ENCODE measurements around the gene PHPT1. TPM values are rescaled to one million over a fixed set of nuclear protein-coding genes. Genes with fewer than 3 reads are reported as not detected.

The PHPT1 gene
- total and polyA plus RNA-seq, 2 experiments from 2014 or later, result 101 to 390 TPM

GRCh38 chr9:136838314-136839228, 10.6 kb upstream of the PHPT1 start:
- H2AFZ ChIP-seq, result no peak overlapping the region
- H3K4me1 ChIP-seq (ENCODE audit: insufficient read depth), result peaks cover 37% of the 10 kb centered on the region
- 95% methylated on average over 26 of the region's 29 CpGs for WGBS (ENCODE audit: low lambda C conversion rate, missing lambda C conversion rate)

GRCh38 chr9:136839229-136840139, 9.7 kb upstream of the PHPT1 start:
- DNase-seq (ENCODE audit: low spot score), result no peak
- Histone ChIP-seq H3K4me2 (no peak overlapping the region), H3K9me2 (replicated peaks; ENCODE audit: insufficient read depth) (no peaks in the 10 kb centered on the region), H3K36me3 (replicated peaks; ENCODE audit: insufficient read depth, low read depth) (no peaks in the 10 kb centered on the region), H3K27me3 (no peaks in the 10 kb centered on the region), H3K4me3 (no peak overlapping the region), H3K4me1 (ENCODE audit: insufficient read depth) (peaks cover 37% of the 10 kb centered on the region), H3K79me2 (no peaks in the 10 kb centered on the region), H2AFZ (no peak overlapping the region), H4K20me1 (ENCODE audit: insufficient read depth, poor library complexity, severe bottlenecking) (peaks cover 5% of the 10 kb centered on the region), H3K9me3 (ENCODE audit: low read depth) (no peaks in the 10 kb centered on the region), H3K27ac (peak overlapping the region; percentile 84)
- TF ChIP-seq CTCF (IDR thresholded peaks at IDR 0.05; ENCODE audit: poor library complexity) (no peak), EZH2 (IDR thresholded peaks at IDR 0.05; ENCODE audit: borderline replicate concordance) (no peak), EZH2phosphoT487 (IDR thresholded peaks at IDR 0.05; ENCODE audit: low read depth, severe bottlenecking, unreplicated experiment) (no peak)
- 89% methylated on average over 35 of the region's 36 CpGs for WGBS (ENCODE audit: low lambda C conversion rate, missing lambda C conversion rate)

More at GRCh38 chr9:136838314-136839228, 10.6 kb upstream of the PHPT1 start:
- Histone ChIP-seq H3K4me3 (no peak overlapping the region), H3K27ac (no peak overlapping the region), H3K27me3 (no peaks in the 10 kb centered on the region), H3K9me3 (ENCODE audit: low read depth) (no peaks in the 10 kb centered on the region), H3K36me3 (replicated peaks; ENCODE audit: insufficient read depth, low read depth) (no peaks in the 10 kb centered on the region), H3K9me2 (replicated peaks; ENCODE audit: insufficient read depth) (no peaks in the 10 kb centered on the region), H3K79me2 (no peaks in the 10 kb centered on the region), H4K20me1 (ENCODE audit: insufficient read depth, poor library complexity, severe bottlenecking) (peaks cover 5% of the 10 kb centered on the region), H3K4me2 (no peak overlapping the region)
- no peak for DNase-seq (ENCODE audit: low spot score)
- TF ChIP-seq EZH2phosphoT487 (IDR thresholded peaks at IDR 0.05; ENCODE audit: low read depth, severe bottlenecking, unreplicated experiment), result no peak
- no peak for TF ChIP-seq CTCF (IDR thresholded peaks at IDR 0.05; ENCODE audit: poor library complexity)
- TF ChIP-seq EZH2 (IDR thresholded peaks at IDR 0.05; ENCODE audit: borderline replicate concordance), result no peak

GRCh38 chr9:136840140-136840876, 8.9 kb upstream of the PHPT1 start:
- Histone ChIP-seq H3K27me3 (no peaks in the 10 kb centered on the region), H3K4me2 (peak overlapping the region; percentile 27), H2AFZ (no peak overlapping the region), H3K4me1 (ENCODE audit: insufficient read depth) (peaks cover 37% of the 10 kb centered on the region), H3K36me3 (replicated peaks; ENCODE audit: insufficient read depth, low read depth) (no peaks in the 10 kb centered on the region), H3K27ac (peak overlapping the region; percentile 84), H3K9me3 (ENCODE audit: low read depth) (no peaks in the 10 kb centered on the region), H3K9me2 (replicated peaks; ENCODE audit: insufficient read depth) (no peaks in the 10 kb centered on the region), H3K4me3 (no peak overlapping the region), H3K79me2 (no peaks in the 10 kb centered on the region), H4K20me1 (ENCODE audit: insufficient read depth, poor library complexity, severe bottlenecking) (peaks cover 5% of the 10 kb centered on the region)
- WGBS (ENCODE audit: low lambda C conversion rate, missing lambda C conversion rate), result 82% methylated on average over 15 of the region's 32 CpGs
- peak; percentile 48 for DNase-seq (ENCODE audit: low spot score)
- TF ChIP-seq EZH2phosphoT487 (IDR thresholded peaks at IDR 0.05; ENCODE audit: low read depth, severe bottlenecking, unreplicated experiment) (no peak), CTCF (IDR thresholded peaks at IDR 0.05; ENCODE audit: poor library complexity) (no peak), EZH2 (IDR thresholded peaks at IDR 0.05; ENCODE audit: borderline replicate concordance) (no peak)

Data from hepatocyte (in vitro differentiated cells).